Omental fat pad (tissue), 4 donors: Measurements from ENCODE around the gene PEMT. TPM values are rescaled to one million over a fixed set of nuclear protein-coding genes. Genes with fewer than 3 reads are reported as not detected.

Experiments used
- ATAC-seq: fragments of 150-250 bp; one replicate; pipeline ENCODE4 v1.9.1; 2016; ENCODE audit warnings: mild to moderate bottlenecking, moderate library complexity; ENCODE audit not compliant: low FRiP score
- DNase-seq: peaks from one replicate; pipeline ENCODE4 v3.0.0-alpha.2; 2019; ENCODE audit warnings: low spot score
- CTCF ChIP-seq, 3 donors: fragments of 450-650 bp; IDR thresholded peaks; one replicate each; pipeline ENCODE4 v1.5.1; 2016 to 2017; ENCODE audit warnings: antibody characterized with exemption in 3 of 3, mild to moderate bottlenecking in 3 of 3, moderate library complexity in 2 of 3
- total RNA-seq, 4 donors: library from RNA; depleted of rRNA; stranded (reverse); fragments of >200 nt; gene quantifications; one replicate each; pipeline ENCODE4 v1.1.0, GENCODE V29; 2016

PEMT gene
- total RNA-seq, 4 donors from 2014 or later = 32.2 to 181 (median 57.1) TPM

DNA sequence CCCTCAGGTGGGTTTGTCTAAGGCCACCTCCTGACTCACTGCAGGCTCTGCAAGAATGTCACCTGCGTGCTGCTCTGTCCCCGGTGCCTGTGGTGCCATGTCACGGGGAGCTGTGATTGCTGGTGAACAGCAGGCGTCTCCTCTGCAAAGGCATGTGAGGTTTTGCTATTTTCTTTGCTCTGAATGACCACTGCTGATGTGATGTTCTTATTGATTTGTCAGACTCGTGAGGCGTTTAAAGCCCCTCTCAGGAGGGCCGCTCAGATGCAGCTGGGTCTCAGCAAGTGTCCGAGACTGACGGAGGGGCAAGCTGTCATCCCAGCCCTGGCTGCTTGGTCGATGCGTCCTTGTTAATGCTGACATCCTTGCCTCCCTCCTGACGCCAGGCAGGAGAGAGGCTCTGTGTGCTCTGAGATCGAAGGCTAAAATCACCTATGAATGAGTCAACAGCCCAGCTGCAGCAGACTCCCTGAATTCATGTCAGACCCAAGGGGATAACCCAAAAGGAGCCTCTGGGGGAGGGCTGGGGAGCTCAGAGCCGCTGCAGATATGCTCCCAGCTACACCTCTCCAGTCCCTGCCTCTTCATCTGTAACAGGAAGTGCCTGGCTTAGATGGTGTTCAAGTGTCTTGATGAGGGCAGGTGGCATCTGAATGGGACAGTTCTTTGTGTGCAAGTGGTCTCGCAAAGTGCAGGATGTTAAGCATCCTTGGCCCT, 11.8 kb upstream of the PEMT start:
- ATAC-seq = no peak
- no peak for TF ChIP-seq CTCF (IDR thresholded peaks at IDR 0.05)
- no peak for DNase-seq

GRCh38 chr17:17599965-17600364, 8.5 kb upstream of the PEMT start:
- DNase-seq = no peak
- TF ChIP-seq CTCF (IDR thresholded peaks at IDR 0.05) = no peak
- ATAC-seq = no peak

DNA sequence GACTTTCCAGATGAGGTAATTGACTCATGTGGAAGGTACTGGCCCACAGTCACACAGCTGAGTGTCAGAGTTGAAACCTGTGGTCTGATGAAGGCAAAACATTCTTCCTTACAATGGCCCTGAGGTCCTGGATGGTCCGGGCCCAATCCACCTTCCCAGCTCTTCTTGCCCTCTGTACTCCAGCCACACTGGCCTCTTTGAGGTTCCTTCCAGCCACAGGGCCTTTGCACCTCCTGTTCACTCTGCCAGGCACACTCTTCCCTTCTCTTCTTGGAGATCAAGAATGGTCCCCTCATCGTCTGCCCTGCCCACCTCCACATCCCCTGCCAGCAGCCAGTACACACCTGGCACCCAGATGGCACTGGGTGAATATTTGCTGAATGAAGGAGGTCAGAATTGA, 6.5 kb upstream of the PEMT start:
- DNase-seq (no peak), ATAC-seq (no peak)
- TF ChIP-seq CTCF (IDR thresholded peaks at IDR 0.05) = no peak

DNA sequence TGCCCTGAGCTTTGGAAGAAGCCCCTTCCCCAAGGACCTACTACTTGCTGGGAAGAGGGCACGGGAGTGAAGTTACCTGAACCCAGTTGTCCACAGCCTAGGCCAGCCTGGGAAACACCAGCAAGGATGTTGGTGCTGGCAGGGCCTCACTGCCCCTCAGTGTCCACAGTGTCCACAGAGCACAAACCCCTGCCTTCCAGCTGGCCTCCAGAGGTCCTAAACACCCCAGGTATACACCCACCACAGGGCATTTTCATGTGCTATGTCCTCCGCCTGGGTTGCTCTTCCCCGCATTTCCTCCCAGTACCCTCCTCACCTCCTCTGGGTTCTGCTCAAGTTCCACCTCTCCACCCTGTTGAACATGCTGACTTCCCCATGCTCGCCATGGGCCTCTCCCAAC, 4.2 kb upstream of the PEMT start:
- DNase-seq (no peak), ATAC-seq (no peak)
- no peak for TF ChIP-seq CTCF (IDR thresholded peaks at IDR 0.05)

- ATAC-seq (no peak), DNase-seq (no peak)
- no peak for TF ChIP-seq CTCF (IDR thresholded peaks at IDR 0.05)
These were observed 1.7 kb upstream of the PEMT start for GRCh38 chr17:17593222-17593620.

DNA sequence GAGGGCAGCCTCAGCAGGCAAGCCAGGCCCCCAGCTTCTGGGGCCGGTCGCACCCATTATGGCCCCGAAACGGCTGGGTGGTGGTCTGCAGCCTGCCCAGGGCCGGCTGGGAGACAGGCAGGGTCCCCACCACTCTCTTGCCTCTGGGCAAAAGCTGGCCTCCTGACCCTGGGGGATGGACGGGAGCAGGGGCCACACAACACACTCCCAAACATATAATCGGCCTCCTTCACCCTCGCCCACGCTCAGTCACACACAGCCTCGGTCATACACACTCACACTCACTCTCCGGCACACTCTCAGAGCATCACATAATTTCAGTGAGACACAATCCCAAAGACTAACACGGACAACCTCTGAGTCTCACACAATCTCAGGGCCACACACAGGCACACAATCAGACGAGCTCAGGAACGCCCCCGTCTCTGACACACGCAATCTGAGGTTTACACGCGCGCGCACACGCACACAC, 589 bp downstream of the PEMT start:
- no peak for TF ChIP-seq CTCF (IDR thresholded peaks at IDR 0.05)
- DNase-seq (no peak), ATAC-seq (peak; percentile 25)

DNA sequence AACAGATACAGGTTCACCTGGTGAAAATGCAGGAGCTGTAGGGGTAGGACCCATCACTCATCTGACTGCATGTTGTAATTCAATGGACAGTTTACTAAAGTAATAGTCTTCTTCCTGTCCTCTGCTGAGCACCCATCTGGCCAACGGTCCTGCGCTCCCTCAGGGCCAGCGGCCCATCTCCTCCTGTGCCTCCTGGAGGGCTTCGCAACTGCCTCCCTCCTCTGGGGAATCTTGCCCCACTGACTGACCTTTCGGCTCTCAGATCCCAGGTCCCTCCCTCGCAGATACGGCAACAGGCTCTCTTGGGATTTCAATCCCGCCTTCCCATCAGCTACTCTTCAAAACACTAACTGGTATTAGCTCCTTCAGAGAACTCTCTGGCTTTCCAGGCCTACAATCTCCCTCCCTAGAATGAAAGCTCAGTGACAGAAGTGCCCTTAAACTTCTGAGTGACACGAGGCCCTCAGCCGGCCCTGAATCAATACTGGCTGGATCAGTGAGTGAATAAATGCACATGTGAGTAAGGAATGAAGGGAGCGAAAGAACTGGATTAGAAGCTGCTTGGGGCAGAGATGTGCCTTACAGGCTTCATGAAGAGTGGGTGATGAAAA, 1.3 kb downstream of the PEMT start:
- no peak for ATAC-seq
- no peak for DNase-seq
- TF ChIP-seq CTCF (IDR thresholded peaks at IDR 0.05) = no peak
